Measurements from ENCODE around the gene LACC1.

The LACC1 gene

DNA sequence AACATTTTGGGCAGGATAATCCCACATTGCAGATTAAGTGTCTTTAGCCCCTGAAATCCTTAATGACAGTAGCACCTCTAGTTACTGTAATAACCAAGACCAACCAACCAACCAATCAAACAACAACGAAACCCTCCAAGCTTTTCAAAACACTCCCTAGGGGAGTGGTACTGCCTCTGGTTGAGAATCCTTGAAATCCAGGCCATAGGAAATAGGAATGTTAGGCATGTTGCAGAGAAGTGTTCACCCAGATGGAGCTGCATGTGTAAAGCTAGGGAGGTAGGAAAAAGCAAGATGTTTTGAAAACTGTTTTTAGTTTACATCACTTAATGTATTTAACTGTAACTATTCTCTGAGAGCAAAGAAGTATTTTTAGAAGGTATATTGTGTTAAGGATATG, 4.5 kb downstream of the LACC1 start:
- no peak for DNase-seq (ENCODE audit: low read depth)

DNA sequence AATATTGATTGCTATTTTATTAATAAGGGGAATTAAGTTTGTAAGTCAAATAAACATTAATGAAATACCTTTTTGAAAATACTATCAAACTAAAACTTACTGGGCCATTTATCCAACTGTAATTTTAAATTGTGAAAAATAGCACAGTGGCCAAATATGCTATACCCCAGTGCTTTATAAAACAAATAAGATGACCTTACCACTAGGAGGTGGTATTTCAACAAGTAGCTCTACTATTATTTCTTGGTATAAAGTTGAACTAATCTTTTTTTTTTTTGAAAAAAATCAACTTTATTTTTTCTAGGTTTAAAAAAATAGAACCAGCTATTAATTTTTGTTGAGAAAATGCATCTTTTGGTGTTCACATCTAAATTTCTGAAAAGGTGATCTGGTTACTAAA, 14.7 kb downstream of the LACC1 start:
- no peak for DNase-seq (ENCODE audit: low read depth)

DNA sequence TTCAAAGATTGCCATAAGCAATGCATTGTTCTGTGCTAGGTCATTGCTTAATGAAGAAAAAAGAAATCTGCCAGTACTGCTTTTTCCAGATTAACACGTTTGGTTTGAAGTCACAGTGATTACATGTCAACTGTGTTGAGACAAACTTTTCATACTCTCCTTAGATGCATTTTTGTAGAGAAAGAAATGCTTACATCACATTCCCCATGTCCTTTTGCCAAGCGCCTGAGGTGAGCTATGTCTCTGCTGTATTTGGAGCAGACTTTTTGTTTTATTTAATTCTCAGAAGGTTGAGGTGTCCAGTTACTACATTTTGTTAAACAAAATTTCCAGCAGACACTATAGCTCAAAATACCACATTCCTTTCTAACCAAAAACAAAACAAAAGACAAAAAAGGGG, 16.2 kb downstream of the LACC1 start:
- DNase-seq (ENCODE audit: low read depth): no peak

DNA sequence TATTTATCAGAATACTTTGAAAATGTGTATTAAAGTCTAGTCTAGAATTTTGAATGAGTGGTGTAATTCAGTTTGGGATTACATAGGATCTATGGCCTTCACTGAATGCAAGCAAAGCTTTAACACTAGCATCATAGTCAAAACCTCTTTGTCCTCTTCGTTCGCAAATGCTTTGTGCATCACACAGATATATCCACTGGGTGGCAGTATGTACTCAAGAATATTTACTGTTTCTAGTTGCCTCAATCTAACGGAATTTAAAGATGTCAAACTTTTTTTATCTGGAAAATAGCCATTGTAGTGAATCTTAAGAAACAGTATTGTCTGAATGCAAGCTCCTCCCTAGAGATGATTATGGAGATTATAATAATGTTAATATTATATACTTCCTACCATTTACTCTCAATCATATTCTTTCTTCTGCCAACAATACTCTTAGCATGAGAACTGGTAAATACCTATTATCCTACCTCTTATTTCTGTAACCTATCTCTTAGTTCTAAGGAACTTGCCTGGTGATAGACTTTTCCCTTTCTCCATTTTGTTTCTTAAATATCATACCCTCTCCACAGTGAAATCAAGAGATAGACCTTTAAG, 25.8 kb downstream of the LACC1 start:
- DNase-seq (ENCODE audit: low read depth): no peak

DNA sequence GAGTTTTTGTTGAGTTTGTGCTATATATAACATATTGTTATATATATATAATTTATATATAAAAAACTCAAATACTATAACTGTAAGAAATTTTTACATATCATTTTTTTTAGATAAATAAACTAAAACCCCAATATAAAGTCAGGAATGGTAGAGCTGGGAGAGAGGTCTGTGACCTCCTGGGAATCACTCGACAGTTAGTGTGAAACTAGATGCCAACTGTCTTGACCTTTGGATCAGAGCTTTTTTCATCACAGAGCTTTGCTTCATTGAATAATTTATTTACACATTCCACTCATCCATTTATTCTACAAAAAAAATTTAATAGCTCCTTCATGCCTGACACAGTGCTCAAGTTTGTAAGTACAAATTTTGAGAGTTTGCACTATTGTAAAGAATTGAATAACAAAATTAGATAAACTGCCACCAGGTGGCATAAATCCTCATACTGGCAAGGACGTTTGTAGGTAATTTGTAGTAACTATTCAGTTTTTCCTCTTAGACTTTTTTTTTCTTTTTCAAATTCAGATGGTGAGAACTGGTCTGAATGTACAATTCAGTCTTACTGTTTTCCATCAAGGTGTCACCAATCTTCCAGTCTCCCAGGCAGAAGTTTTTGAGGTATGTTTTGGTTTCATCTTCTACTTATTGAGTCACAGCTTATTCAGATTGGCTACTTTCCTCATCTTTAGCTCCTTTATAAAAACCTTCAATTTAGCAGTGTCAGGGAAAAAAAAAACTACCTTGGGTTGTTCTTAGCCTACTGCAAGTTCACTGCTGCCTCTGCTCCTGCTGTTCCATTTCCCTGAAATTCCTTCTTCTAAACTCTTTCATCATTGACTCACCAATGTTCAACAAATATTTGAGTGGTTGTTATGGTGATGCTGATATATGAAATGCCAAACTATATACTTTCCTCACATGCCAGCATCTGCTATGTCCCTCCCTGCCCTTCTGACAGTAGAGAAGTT, 28.7 kb downstream of the LACC1 start:
- DNase-seq (ENCODE audit: low read depth): no peak

DNA sequence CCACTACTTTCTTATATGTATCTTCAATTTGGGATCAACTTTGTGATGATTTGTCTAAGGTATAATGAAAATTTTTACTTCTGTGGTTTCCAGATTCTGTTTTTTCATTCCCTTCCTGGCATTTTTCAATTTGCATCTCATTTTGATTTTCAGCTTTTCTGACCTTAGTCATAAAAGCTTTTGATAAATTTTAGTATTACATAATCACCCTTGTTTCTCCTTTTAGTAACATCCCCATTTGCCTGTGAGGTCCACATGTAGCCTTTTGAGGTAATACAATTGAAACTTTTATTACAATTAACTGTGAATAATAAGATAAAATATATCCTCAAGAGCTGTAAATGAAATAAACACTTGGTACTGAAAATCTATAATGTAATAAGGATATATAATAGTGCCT, 31.2 kb downstream of the LACC1 start:
- no peak for DNase-seq (ENCODE audit: low read depth)

DNA sequence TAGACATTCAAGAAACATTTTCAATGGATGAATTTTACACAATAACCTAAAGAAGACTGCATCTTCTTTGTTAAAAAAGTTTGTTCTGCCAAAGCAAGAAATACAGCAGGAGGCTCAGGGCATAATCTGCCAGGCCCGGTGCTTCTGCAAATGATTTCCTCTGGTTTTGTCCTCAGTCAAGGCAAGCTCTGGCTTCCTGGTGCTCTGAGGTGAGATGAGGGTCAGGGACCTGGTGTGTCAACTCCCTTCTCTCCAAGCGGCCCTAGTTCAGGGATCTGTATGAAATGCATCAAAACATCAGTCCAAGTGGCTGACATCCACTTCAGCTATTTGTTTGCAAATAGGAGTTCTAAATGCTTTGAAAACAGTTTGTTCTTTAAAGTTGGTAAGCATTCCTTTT, 31.6 kb downstream of the LACC1 start:
- no peak for DNase-seq (ENCODE audit: low read depth)

DNA sequence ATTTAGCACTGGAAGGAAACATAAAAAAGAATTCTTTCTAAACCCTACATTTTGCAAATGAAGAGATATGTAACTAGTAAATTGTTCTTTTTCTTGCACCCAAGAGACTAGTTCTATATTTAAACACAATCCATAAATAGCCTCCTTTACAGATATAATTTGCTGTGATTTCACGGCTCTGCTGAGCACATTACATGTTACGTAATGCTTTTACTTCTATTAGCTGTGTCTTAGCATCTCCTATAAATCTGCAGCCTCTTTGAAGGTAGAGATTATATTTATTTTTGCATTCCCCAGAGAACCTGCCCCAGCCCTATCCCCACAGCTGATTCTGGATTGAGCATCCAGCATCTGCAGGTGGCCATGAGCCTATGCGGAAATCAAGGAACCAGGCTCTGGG, 32.2 kb downstream of the LACC1 start:
- DNase-seq (ENCODE audit: low read depth): no peak

DNA sequence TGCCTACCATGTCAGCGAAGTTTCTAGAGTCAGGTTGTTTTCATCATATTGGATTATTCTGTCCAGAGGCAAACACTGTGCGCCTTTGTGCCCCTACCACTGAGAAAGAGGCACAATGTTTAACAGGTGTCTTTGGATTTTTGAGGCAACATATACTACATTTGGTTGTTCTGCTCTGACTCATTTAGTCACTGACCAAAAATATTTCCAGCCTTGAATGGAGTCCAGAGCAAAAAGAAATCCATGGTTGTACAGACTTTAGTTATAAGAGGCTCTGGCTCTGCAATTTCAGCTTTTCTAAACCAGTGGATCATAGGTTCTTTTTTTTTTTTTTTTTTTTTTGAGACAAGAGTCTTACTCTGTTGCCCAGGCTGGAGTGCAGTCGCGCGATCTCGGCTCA, 35.7 kb downstream of the LACC1 start:
- no peak for DNase-seq (ENCODE audit: low read depth)

- no peak for DNase-seq (ENCODE audit: low read depth)
Measured at GRCh38 chr13:43916828-43917227, 37.1 kb downstream of the LACC1 start.

DNA sequence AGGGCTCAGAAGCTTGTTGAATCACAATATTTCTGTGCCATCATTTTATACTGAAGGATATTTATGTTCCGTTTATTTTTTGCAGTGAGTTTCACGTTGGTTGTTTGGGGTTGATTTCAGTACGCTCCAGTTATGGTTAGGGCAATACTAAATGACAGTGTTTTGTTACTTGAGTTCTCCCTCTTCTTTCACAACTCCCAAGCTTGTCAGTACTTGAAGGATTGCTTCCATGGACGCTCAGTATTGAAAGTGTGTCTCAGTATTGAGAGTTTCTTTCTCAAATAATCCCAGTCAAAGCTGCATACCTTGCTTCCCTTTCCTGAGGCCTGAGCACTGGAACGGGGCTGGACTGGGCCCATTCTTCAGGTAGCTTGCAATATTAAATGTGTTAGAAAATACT, 38.9 kb downstream of the LACC1 start:
- DNase-seq (ENCODE audit: low read depth): no peak

- DNase-seq (ENCODE audit: low read depth): no peak
Measured at GRCh38 chr13:43920965-43921674, 41.4 kb downstream of the LACC1 start.

- no peak for DNase-seq (ENCODE audit: low read depth)
Measured at GRCh38 chr13:43924549-43925245, 45.0 kb downstream of the LACC1 start.

DNA sequence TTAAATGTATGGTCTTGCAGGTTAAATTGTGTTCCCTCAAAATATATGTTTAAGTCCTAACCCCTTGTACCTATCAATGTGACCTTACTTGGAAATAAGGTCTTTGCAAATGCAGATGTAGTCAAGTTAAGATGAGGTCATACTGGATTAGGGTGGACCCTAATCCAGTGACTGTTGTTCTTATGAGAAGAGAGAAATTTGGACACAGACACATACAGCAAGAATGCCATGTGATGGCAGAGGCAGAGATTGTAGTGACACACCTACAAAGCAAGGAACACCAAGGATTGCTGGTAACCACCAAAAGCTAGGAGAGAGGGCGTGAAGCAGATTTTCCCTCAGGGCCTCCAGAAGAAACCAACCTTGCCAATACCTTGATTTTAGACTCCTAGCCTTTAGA, 50.2 kb downstream of the LACC1 start:
- DNase-seq (ENCODE audit: low read depth): no peak

DNA sequence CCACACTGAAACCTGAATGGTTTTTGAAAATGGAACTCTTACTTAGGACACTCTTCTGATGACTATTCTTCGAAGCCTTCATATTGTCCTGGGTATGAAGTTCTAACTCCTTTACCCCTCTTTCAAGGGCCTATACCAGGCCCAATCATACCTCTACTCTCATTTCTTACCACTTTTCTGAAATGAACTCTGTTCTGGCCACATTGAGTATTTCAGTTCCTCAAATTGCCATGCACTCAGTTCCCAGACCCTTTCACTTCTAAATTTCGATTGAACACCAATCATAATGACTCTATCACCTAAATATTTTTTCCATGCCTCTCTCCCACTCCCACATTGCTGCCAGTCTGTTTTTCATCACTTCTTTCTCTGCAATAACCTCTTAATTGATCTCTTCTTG, 53.7 kb downstream of the LACC1 start:
- DNase-seq (ENCODE audit: low read depth): no peak

DNA sequence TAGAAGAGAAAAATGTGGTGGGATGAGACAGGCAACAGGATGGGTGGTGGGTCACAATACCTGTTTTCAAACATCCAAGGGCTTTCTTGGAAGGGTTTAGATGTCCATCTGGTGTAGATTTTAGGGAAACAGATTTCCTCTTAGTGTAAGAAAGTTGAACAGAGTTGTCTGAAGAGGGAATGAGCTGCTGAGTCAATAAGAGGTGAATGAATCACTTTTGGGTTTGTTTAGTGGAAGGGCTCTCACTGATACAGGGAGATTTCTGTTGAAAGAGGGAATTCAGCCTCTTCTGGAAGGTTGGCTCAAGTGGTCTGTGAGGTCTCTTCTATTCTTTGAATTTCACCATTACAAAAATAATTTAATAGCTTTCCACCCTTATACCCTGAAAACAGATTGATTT, 54.6 kb downstream of the LACC1 start:
- no peak for DNase-seq (ENCODE audit: low read depth)

DNA sequence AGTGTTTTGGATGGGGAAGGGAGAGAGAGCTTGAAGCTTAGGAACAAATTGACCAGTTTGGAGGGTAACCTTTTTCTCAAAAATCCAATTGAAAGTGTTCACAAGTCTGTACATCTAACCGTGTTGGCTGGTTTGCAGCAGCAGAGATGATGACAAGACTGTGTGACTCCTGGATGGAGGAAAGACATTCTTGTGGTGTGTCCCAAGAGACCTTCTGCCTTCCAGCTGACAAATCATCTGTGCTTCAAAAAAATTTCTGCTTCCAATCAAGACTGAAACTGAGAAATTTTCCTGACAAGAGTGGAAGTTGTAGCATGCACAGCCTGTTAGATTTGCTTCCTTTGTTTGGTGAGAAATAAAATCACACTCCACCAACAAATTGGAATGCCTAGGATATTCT, 56.2 kb downstream of the LACC1 start:
- DNase-seq (ENCODE audit: low read depth): no peak

DNA sequence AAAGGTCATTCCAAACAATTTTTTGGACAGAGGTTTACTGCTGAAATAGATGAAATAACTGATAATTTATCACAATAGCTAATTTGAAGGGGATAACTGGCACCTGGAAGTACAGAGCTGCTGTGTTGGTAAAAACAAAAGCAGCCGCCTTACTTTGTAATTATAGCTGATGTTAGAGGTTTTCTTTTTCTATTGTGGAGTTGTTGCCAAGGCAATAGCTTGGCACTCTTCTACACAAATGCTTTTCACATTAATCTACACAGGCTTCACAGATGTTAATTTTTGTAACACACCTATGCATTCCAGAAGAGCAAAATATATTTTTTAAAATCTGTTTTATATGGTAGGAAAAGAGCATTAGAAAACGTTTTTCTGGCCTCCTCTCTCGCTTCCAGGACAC, 56.9 kb downstream of the LACC1 start:
- no peak for DNase-seq (ENCODE audit: low read depth)

- DNase-seq (ENCODE audit: low read depth): no peak
Measured at GRCh38 chr13:43937839-43938238, 58.1 kb downstream of the LACC1 start.

- DNase-seq (ENCODE audit: low read depth): no peak
Measured at GRCh38 chr13:43938449-43938848, 58.7 kb downstream of the LACC1 start.

DNA sequence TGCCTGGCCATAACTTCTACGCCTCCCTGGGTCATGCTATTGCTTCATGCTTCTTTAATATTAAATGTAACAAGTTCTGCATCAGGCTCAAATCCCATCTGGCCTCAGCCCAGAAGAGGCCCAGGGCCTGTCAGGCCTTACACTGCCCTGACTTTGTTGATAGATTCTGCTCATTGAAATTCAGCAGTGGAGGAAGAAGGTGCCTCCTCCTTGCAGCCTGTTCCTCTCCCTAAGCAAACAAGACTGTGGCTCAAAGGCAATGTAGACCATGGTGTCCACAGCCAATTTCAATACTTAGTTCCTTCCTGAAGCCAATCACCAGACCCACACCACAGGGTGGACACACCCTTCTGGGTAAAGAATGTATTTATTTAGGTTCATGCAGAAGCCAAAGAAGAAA, 59.4 kb downstream of the LACC1 start:
- no peak for DNase-seq (ENCODE audit: low read depth)

DNA sequence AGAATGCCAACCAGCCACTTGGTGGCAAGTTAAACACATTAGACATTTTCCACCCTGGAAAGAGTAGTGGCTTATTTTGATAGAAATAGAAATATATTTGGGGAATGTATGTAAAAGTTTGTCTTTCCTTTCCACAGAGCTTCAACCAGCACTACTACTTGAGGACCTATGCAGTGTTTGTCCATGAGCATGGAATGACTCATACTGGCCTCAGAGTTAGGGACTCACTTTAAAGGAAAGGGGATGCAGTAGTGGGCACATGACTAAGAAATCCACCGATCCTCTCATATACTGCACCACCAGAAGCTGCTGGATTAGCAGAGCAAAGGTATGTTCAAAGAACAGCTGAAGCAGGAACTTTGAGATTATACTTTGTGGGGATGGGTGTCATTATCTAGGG, 62.6 kb downstream of the LACC1 start:
- no peak for DNase-seq (ENCODE audit: low read depth)
